GM18858 (cell line): ENCODE results near the gene MYOC.
"Not testable (repeated sequence)": the region's sequence is repeated elsewhere in the genome, so short reads cannot be mapped to it uniquely, and the experiment has no call there.

Experiments used
- ATAC-seq: cut with Tn5 transposase; IDR thresholded peaks from one replicate; pipeline ENCODE4 v1.9.1; 2021; ENCODE audit not compliant: unreplicated experiment

MYOC gene

DNA sequence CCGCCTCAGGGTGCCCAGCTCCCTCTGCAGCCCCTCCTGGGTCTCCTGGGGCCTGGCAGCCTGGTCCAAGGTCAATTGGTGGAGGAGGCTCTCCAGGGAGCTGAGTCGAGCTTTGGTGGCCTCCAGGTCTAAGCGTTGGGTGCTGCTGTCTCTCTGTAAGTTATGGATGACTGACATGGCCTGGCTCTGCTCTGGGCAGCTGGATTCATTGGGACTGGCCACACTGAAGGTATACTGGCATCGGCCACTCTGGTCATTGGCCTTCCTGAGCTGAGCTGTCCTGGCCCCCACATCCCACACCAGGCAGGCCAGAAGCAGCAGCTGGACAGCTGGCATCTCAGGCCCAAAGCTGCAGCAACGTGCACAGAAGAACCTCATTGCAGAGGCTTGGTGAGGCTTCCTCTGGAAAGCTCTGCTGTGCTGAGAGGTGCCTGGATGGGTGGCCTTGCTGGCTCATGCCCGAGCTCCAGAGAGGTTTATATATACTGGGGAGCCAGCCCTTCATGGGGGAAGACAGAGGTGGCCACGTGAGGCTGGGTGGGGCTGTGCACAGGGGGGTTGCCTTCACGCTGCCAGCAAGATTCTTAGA lies at the start of gene MYOC:
Gene MYOC (minus strand): TSS at position 455 of the 589 bp plus-strand sequence. CDS start 77 bp downstream, at position 378.
- ATAC-seq = no peak

DNA sequence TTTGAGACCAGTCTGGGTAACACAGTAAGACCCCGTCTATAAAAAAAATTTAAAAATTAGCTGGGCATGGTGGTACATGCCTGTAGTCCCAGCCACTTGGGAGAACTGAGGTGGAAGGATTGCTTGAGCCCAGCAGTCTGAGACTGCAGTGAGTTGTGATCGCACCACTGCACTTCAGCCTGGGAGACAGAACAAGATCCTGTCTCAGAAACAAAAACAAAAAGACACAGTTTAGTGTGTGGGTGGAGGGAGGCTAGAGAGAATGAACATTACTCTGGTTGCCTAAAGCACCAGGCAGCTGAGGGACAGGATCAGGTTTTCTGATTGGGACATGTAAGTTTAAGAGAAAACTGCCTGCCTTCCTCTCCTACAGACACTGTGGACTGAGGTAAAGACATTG lies 47.0 kb upstream of the MYOC start:
- no peak for ATAC-seq

DNA sequence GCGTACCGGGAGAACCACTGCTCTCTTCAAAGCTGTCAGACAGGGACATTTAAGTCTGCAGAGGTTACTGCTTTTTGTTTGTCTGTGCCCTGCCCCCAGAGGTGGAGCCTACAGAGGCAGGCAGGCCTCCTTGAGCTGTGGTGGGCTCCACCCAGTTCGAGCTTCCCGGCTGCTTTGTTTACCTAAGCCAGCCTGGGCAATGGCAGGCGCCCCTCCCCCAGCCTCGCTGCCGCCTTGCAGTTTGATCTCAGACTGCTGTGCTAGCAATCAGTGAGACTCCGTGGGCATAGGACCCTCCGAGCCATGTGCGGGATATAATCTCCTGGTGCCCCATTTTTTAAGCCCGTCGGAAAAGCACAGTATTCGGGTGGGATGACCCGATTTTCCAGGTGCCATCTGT lies 43.3 kb upstream of the MYOC start:
- not testable (repeated sequence) for ATAC-seq

DNA sequence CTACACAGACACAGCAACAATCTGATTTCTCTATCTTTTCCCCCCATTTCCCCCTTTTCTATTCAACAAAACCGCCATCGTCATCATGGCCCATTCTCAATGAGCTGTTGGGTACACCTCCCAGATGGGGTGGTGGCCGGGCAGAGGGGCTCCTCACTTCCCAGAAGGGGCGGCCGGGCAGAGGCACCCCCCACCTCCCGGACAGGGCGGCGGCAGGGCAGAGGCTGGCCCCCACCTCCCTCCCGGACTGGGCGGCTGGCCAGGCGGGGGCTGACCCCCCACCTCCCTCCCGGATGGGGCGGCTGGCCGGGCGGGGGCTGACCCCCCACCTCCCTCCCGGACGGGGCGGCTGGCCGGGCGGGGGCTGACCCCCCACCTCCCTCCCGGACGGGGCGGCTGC lies 41.1 kb upstream of the MYOC start:
- not testable (repeated sequence) for ATAC-seq

DNA sequence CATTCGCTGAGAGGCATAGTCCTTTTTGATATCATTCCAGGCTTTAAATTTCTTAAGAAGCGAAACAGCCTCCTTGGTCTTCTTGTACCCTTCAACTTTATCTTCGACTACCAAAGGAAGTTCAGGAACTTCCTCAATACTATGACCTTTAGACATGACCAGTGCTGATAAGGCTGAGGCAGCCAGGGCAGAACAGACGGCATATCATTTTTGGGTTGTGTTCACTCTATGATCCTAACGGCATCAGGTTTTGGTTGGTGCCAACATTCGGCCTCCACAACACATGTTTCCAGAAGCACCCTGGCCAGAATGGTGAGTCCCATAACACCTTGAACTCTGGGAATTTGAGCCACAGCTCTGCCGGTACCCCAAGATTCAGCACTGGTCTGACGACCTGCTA lies 31.4 kb upstream of the MYOC start:
- no peak for ATAC-seq

DNA sequence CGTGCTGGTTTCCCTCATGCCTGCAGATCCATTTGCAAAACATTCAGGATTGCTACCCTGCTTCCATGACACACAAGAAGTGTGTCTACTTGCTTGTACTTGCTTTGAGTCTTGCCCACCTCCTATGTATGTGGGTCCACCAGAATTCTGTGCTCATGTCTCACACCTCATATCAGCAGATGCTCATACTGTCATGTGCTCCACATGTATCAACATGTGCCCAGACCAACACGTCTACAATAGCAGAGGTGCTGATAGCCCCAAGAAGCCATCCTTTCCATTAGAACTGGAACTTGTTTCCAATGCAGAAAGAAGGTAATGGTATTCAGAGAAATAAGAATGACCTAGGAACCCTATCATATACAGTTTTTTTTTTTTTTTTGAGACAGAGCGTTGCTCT lies 27.9 kb upstream of the MYOC start:
- ATAC-seq = no peak

DNA sequence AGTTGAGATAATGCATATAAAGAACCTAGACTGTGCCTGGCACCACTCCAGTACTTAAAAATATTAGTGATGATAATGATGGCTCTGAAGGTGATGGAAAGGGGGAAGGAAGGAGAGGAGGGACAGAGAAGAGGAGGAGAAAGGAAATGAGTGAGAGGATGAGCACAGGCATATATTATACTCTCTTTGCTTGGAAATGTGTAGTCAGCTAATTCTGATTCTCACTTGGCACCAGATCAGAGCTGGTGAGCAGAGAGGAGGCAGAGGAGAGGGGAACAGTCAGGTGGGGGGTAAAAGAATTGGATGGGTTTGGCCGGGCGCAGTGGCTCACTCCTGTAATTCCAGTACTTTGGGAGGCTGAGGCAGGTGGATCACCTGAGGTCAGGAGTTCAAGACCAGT lies 24.3 kb upstream of the MYOC start:
- no peak for ATAC-seq

DNA sequence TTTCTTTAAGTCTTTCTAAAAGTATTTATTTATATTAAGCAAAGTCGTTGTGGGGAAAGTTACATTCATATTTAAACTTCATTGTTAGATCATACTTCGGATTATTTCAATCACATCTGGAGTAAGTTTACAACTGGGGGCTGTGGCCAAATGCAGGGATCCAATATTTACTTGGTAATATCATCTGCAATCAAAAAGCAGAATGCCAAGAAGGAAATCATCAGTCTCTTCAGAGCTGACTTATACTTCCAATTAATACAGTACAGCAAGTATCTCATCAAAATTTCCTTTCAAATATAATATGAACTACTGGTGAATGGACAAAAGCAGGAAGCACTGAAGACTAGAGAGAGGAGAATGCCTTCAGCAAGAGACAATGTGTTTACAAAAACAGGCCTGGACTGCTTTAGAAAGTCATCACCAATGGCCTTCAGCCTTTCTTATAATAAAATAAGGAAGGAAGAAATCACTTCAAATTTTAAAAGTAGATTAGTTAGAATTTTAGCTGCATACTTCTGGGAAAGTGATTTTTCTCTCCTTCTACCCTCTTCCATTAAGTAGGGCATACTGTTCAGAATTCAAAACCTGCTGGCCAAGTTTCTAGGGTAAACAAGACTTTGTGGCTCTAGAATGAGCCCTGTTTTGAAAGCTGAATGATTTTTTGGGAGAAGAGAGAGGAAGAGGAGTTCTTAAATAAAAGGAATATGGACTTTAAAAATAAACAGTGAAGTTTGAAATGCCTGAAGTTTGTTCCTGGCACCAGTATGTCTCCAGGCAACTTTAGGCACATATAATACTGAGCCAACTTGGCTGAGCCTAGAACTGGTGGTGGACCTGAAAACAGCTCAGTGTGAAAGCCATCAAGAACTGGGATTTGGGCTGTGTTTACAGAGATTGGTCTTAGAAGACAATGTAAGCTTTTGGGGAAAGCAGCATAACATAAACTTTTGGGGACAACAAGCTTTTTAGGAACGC lies 22.2 kb upstream of the MYOC start:
- no peak for ATAC-seq

DNA sequence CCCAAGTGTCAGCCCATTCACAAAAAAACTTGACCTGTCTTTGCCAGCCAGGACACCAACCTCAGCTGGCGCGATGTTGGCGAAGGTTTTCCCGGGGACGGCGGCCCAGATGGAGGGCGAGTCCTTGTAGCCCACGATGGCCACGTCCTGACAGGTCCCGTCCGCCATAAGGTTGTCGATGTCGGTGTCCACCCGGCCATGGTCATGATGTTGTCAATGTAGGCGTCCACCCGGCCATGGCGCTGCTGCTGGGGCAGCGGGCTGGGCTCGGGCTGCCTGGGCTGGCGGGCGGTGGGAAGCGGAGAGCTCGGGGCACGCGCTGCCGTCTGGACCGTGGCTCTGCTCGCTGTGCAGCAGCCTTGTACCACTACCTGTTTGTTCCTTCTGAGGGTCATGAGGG lies 18.3 kb upstream of the MYOC start:
- no peak for ATAC-seq

DNA sequence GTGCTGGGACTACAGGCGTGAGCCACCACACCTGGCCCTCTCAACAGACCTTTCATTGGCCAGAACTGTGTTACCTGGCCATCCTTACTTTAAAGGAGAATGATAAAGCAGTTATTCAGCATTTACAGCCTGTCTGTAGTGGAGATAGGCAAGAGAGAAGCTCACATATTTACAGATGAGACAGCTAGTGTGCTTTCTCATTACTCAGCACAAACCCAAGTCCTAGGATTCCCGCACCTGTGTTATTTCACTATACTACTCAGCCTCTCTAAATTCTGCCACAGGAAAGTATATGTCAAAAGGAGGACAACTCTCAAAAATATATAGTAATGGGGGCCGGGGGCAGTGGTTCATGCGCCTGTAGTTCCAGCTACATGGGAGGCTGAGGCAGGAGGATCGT lies 15.9 kb upstream of the MYOC start:
- ATAC-seq = no peak

DNA sequence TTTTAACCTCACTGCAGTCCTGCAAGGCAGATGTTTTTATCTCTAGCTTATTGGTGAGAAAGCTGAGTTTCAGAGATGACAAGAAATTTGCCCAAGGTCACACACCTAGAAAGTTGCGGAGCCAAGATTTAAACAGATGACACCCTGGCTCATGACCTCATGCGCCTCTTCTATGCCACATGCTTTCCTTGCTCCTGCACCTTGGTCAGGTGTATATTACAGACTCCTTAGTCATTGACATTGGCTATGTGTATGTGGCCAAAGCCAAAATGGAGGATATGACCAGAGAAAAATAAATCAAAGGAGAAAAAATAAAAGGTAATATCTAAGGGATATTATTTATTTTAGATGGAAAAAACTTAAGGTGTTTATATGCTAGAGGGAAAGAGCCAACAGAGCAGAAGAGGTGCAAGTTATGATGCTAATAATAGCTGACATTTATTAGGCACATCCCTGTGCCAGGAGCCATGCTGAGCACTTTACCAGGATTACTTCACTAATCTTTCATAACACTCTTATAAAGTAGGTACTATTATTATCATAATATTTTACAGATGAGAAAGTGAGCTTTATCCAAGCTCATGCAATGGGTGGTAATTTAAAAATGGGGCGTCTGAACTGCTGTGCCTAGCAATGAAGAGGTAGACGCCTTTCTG lies 13.8 kb upstream of the MYOC start:
- ATAC-seq = no peak

DNA sequence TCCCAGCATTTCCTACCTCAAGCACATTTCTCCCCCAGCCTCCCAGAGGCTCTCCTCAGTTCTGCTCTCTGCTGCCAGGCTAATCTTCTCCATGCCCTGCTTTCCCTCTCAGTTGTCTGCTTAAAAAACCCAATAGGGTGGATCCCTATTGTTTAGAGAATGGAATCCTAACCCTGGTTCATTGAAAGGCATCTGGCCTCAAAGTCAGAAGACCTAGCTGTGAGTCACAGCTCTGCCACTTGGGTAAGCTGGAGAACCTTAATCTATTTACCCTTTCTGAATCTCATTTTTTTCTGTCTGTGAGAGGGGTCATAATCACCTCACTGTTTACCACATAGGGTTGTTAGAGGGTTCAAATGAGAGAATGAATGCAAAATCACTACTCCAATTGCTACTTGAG lies 12.5 kb upstream of the MYOC start:
- no peak for ATAC-seq

DNA sequence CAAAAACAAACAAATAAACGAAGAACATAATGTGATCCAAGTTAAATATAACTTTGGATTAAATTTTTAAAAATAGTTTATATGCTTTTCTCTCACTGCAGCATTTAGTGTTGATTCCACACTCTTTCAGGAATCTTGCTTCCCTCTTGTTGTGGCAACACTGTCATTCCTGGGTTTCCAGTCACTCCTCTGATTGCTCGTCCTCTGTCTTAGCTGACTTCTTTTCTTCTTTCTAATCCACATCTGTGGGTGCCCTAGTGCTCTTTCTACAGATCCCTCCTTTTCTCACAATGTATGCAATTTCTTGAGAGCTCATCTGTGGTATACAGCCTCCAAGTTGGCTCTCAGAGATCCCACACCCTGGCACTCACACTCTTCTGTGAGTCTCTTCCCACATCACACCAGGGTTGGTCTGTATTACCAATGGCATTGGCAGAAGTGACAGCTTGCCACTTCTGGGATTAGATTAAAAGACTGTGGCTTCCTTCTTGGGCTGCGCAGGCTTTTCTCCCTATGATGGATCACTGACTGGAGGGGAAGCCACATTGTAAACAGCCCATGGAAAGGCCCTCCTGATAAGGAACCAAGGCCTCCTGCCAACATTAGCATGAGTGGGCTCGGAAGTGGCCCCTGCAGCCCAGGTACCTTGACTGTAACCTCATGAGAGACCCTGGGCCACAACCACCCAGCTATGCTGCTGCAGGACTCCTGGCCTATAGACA lies 11.5 kb upstream of the MYOC start:
- no peak for ATAC-seq

DNA sequence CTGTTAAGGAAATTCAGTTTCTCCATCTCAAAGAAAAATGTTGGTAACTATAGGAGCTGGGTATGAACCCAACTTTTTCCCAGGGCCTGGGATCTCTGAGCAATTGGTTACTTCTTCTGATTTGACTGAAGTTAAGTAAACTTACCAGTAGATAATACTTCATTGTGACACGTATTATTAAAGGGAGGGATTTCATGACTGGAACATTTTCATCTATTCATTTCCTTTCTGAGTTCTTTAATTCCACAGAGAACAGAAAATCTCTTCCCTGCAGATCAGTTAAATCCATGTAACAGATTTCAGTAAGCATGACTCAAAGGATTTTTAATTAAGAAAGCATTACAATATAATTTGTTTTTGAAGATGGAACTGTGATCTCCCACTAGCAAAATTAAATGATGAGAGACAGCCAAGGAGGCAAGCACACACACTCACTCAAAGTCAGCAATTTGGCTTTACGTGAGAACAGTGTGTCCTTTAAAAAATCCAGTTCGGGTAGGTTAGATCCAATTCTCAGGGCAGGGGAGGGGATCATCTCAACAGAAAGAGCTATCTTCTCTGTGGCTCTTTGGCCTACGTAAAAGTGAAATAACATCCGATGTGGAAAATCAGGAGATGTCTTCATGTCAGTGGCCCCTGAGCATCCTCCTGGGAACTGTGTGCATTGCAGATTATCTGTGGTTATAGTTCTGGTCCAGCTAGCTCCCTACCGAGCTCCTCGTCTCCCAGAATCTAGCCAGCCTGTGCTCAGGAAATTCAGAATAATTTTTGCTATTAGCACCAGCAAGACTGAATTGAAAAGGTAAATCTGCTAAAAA lies 10.8 kb upstream of the MYOC start:
- ATAC-seq = no peak

DNA sequence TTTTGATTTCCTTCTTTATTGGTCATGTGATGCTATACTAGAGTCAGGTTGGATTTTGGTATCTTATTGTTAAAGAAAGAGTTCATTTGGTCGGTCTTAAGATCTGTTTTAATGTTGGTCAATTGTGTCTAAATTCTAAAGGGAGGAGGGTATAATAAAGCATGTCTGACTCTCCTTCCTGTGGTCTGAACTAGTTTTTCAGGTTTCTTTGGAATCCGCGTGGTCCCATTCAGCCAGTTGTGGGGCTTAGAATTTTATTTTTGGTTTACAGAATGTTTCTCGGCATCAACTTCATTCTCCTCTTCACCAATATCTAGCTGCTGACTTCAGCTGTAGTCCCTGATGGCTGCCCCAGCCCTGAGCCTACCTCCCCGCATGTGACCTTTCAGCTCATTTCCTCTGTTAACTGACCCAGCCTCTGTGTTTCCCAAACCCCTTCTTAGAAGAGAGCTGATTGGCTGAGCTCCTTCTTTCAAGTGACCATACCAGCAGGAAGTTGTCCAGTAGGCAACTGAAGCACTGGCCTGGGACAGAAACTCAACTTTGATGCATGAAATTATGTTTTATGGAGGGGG lies 8.7 kb upstream of the MYOC start:
- ATAC-seq = no peak

DNA sequence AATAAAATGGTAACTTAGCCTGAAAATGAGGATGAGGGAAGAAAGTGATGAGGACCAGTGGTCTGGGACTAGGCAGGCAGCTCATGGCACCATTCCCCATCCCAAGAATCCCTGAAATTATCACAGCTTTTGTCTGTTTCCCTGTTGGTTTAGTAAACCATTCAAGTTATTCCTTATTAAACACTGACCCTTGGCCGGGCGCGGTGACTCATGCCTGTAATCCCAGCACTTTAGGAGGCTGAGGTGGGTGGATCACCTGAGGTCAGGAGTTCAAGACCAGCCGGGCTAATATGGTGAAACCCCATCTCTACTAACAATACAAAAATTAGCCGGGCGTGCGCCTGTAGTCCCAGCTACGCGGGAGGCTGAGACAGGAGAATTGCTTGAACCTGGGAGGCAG lies 3.7 kb upstream of the MYOC start:
- not testable (repeated sequence) for ATAC-seq

DNA sequence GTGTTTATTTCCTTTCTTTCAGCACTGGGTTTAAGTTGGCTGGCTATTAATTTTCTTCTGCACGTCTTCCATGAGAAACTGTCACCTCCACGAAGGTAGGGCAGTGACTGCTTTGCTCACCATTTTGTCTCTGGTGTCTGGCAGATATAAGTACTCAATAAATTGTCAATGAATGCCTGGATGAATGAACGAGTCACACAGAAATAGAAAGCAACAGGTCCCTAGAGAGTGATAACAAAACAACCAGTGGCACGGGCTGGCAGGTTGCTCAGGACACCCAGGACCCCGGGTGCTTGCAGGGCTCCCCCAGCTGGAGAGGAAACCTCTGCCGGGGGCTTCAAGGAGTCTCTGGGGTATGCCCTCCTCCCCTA lies 3.2 kb upstream of the MYOC start:
- peak; percentile 24 for ATAC-seq

DNA sequence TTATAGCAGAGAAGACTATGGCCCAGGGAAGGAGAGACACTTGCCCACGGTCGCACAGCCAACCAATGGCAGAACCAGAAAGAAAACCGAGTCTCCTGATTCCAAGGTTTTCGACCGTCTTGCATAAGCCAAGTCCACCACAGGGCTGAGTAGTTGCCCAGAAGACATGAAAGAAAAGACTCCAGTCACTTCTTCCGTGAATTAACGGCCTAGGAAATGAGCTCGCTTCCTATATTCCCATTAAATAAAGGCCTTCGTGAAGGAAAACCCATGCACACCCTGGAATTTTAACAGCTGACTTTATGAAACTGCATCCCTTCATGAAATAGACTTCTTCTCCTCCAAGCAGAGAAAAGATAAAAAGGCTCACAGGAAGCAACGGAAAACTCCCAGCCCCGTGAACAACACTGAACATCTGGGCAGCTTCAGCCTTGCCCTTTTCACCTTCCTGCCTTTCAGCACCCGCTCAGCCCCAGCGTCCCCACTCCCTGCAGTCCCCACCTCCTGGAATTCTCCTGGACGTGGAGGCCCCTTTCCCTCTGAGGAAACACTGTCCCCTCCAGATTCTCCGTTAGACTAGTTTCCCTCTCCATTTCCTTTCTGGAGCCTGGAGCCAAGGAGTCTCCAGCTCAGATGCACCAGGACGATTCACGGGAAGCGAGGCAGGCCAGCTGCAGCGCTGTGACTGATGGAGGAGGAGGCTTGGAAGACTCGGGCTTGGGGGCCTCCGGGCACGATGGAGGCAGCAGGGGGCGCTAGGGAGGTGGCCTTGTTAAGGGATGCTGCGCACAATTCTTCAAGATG lies 2.7 kb upstream of the MYOC start:
- peak; percentile 51 for ATAC-seq

DNA sequence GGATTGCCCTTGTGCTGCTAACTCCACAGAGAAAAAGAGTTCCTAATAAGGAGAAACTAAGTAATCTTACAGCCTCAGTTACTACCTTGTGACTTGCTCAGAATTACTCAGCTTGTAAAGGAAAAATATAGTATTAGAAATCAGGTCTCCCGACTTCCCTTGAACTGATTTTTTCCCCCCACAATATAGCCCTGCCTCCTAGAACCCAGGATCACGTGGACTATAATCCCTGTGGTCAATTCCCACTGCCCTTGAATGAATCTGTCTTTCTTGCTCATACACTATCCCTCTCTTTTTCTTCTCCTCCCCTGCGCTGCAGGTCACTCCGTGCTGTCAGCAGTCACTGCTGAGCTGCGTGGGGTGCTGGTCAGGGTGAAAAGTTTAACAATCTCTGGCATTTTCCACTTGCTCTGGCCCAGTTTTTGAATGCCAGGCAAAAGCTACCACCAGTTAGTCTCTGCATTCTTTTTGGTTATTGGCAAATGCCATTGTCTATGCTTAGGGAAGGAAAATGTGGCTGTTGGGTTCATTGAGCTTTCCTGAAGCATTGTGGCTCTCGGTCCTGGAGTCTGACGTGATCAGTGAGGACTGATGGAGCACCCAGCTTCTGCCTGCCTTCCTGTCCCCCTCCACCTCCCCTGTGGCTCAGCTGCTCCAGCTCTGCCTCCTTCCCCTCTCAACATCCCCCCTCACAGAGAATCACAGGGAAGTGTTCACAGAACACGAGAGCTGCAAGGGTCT lies 1.9 kb upstream of the MYOC start:
- ATAC-seq = no peak
